Body of pancreas (tissue), 4 donors: ENCODE results near the gene DGLUCY. TPM values are rescaled to one million over a fixed set of nuclear protein-coding genes. Genes with fewer than 3 reads are reported as not detected.

Experiments
- ATAC-seq: fragments of 150-250 bp; one replicate; pipeline ENCODE4 v1.9.1; 2016
- DNase-seq, 4 donors: peaks; one replicate each; pipeline ENCODE4 v3.0.0-alpha.2; 2019
- H3K27ac ChIP-seq, 4 donors: fragments of 200-600 bp; sonication (generic); 1 replicate in 3 of 4; 2 replicates in 1 of 4; pipeline versions ENCODE4 v1.5.1 to v1.6.1; 2016 to 2019; ENCODE audit warnings: mild to moderate bottlenecking in 1 of 4, mixed read lengths in 1 of 4, moderate library complexity in 1 of 4
- H3K27me3 ChIP-seq, 2 donors: fragments of 200-600 bp; sonication (generic); one replicate each; pipeline ENCODE4 v1.6.0; 2016; ENCODE audit warnings: mild to moderate bottlenecking in 1 of 2
- H3K36me3 ChIP-seq, 2 donors: fragments of 200-600 bp; sonication (generic); replicated peaks in 1 of 2; 2 replicates each; pipeline ENCODE4 v1.5.1; 2016; ENCODE audit warnings: low read depth in 2 of 2; ENCODE audit not compliant: insufficient read depth in 1 of 2
- H3K4me1 ChIP-seq: fragments of 200-600 bp; sonication (generic); one replicate; pipeline ENCODE4 v1.6.0; 2016
- H3K4me3 ChIP-seq, 2 donors: fragments of 200-600 bp; sonication (generic); 1 replicate in 1 of 2; 2 replicates in 1 of 2; pipeline ENCODE4 v1.5.1; 2016 to 2019
- H3K9me3 ChIP-seq, 3 donors: fragments of 200-600 bp; sonication (generic); 1 replicate in 2 of 3; 2 replicates in 1 of 3; pipeline ENCODE4 v1.5.1; 2016
- POLR2A ChIP-seq, 3 donors: fragments of 450-650 bp; IDR thresholded peaks; one replicate each; pipeline ENCODE4 v1.6.1; 2016; ENCODE audit warnings: antibody characterized with exemption in 3 of 3, mild to moderate bottlenecking in 2 of 3
- WGBS, 2 donors: methylation state at CpG; one replicate each; pipeline ENCODE4 v1.1.5; 2017; 5-methylcytosine and 5-hydroxymethylcytosine counted together
- intact Hi-C: fragments of 100-400 bp; cut with DNase I; formaldehyde crosslinking; loops from one replicate; pipeline ENCODE4 v1.15.1; 2023
- total RNA-seq, 2 donors: library from RNA; depleted of rRNA; stranded (reverse); fragments of >200 nt; gene quantifications; one replicate each; pipeline ENCODE4 v1.1.0, GENCODE V29; 2016
- TF ChIP-seq, protein P1 (sequence below), 7 experiments: fragments of 450-650 bp in 4 of 7; fragments of 200-600 bp in 3 of 7; sonication (generic) in 3 of 7; IDR thresholded peaks; one replicate each; pipeline ENCODE4 v1.5.1; 2016 to 2019; ENCODE audit warnings: antibody characterized with exemption in 7 of 7

DGLUCY gene
- total RNA-seq, 2 donors from 2014 or later, result 30.9 to 77.8 TPM

DNA sequence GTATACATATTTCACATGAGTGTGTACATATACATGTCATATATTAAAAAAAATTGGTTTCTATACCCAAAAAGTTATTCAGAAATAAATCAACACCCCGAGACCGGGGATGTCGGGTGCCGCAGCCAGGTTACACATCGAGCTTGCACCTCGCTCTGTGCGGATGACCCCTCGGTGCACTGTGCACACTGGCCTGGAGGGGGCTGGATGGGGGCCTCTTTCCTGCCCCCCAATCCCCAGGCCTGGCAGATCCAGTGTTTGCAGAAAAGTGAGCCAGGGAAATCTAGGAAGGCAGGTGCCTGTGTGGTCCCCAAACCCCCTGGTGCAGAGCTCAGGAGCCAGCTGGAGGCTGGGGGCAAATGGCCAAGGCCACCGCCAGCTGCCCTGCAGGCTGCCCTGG, 157.8 kb downstream of the DGLUCY start:
- DNase-seq, result no peak
- no peak overlapping the region for H3K27ac ChIP-seq
- intact Hi-C loops, result no loop called here
- TF ChIP-seq, protein P1, sequence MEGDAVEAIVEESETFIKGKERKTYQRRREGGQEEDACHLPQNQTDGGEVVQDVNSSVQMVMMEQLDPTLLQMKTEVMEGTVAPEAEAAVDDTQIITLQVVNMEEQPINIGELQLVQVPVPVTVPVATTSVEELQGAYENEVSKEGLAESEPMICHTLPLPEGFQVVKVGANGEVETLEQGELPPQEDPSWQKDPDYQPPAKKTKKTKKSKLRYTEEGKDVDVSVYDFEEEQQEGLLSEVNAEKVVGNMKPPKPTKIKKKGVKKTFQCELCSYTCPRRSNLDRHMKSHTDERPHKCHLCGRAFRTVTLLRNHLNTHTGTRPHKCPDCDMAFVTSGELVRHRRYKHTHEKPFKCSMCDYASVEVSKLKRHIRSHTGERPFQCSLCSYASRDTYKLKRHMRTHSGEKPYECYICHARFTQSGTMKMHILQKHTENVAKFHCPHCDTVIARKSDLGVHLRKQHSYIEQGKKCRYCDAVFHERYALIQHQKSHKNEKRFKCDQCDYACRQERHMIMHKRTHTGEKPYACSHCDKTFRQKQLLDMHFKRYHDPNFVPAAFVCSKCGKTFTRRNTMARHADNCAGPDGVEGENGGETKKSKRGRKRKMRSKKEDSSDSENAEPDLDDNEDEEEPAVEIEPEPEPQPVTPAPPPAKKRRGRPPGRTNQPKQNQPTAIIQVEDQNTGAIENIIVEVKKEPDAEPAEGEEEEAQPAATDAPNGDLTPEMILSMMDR (IDR thresholded peaks at IDR 0.05), result no peak
- TF ChIP-seq POLR2A (IDR thresholded peaks at IDR 0.05), result no peak
- H3K4me3 ChIP-seq, result no peak overlapping the region
- H3K4me1 ChIP-seq, result no peaks in the 10 kb centered on the region
- no peaks in the 10 kb centered on the region for H3K36me3 ChIP-seq
- no peaks in the 10 kb centered on the region for H3K27me3 ChIP-seq
- H3K9me3 ChIP-seq, result no peaks in the 10 kb centered on the region
- no peak for ATAC-seq
- WGBS, 2 donors, result 90 to 94% methylated on average over 9 of the region's 9 CpGs

DNA sequence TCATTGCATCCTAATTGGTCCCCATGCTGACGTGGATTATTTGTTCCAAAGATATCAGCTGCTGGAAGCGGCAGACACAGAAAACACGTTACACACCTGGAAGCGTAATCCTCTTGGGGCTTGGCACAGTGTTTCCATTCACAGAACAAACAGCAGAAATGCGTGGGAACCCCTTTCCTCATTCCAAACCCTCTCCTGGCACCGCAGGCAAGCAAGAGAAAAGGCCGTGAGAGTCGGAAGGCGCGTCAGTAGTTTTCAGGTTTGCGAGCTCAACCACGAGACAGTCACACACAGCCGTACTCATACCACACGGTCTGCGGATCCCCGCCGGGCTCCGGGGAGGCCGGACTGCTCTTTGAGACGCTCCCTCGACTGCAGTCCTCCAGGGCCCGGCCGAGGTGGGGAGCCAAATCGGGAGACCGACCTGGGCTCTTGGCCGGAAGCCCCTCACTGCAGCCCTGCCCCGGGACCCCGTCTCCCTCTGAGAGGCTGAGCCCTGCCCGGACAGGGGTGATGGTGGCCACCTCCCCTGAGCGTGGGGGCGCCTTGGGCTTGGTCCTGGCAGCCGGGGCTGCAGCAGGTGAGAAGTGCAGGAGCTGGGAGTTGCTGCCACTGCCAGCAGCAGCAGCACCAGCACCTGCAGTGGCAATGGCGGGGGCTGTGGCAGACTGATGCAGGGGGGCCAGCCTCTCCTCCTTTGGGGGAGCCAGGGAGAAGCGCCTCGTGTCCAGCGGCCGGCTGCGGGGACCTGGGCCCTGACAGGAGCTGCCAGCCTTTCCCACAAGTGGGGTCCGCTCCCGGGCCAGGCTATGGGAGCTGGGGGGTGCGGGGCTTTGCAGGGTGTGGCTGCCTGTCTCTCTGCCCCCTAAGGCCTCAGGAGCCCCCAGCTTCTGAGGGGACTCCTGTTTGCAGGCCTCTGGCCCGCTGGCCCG, 158.7 kb downstream of the DGLUCY start:
- H3K27ac ChIP-seq, result no peak overlapping the region
- H3K4me1 ChIP-seq, result no peaks in the 10 kb centered on the region
- H3K27me3 ChIP-seq, result no peaks in the 10 kb centered on the region
- no peak for ATAC-seq
- DNase-seq, result no peak
- no peaks in the 10 kb centered on the region for H3K36me3 ChIP-seq
- intact Hi-C loops, result no loop called here
- no peak overlapping the region for H3K4me3 ChIP-seq
- WGBS, 2 donors, result 91 to 94% methylated on average over 24 to 34 of the region's 43 CpGs
- no peak for TF ChIP-seq POLR2A (IDR thresholded peaks at IDR 0.05)
- TF ChIP-seq, protein P1 (IDR thresholded peaks at IDR 0.05), result no peak
- no peaks in the 10 kb centered on the region for H3K9me3 ChIP-seq

DNA sequence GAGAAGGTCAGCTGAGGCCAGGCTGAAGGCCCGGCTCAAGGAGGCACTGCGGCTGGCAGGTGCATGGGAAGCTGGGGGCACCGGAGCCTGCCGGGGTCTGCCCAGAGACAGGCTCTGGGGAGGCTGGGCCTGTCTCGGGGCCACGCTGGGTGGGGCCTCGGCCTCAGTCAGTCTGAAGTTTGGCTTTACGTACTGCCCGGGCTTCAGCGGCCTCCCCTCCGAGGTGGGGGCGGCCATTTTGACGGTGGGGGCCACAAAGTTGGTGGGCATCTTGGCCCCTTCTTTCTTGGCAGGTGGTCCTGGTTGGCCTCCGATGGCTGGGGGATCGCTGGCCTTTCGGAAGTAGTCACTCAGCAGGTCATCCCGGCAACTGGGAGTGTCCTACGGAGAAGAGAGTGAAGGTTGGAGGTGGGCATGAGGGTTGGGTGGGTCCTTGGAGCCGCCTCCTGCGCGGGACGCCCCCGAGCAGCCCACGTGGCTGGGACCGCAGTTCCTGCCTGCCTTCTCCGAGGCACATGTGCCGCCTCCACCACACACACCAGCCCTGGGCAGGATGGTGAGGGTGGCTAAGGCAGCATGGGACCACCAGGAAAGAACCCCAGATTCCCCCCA, 159.5 kb downstream of the DGLUCY start:
- DNase-seq (no peak), ATAC-seq (no peak)
- peaks cover 0 to under 1% of the 10 kb centered on the region in 2 donors for H3K36me3 ChIP-seq
- no peaks in the 10 kb centered on the region for H3K4me1 ChIP-seq
- no peak overlapping the region for H3K4me3 ChIP-seq
- WGBS, 2 donors, result 97 to 100% methylated on average over 1 to 24 of the region's 27 CpGs
- H3K27ac ChIP-seq, result no peak overlapping the region
- H3K27me3 ChIP-seq, result no peaks in the 10 kb centered on the region
- intact Hi-C loops, result no loop called here
- H3K9me3 ChIP-seq, result no peaks in the 10 kb centered on the region
- TF ChIP-seq POLR2A (IDR thresholded peaks at IDR 0.05), result no peak
- TF ChIP-seq, protein P1 (IDR thresholded peaks at IDR 0.05), result no peak

DNA sequence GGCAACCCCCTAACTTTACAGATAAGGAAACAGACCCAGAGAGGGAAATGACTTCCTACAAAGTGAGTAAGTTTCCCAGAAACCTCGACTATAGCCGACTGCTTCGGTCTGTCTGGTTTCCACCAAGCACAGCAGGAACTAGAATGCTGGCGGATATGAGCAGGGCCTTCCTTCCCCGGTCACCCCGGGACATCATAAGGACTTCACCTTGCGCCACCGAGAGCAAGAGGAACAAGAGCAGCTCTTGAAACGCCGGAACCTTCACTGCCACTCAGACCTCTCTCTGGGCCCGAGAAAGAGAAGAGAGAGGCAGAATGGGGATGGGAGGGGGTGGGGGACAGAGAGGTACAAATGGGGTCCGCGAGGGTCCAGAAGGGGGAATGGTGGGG, 160.0 kb downstream of the DGLUCY start:
- Histone ChIP-seq H3K4me3 (no peak overlapping the region), H3K27me3 (no peaks in the 10 kb centered on the region), H3K36me3 (peaks cover 0 to 2% of the 10 kb centered on the region in 2 donors), H3K4me1 (no peaks in the 10 kb centered on the region), H3K9me3 (no peaks in the 10 kb centered on the region), H3K27ac (no peak overlapping the region)
- intact Hi-C loops, result no loop called here
- no peak for ATAC-seq
- TF ChIP-seq, protein P1 (IDR thresholded peaks at IDR 0.05), result no peak
- TF ChIP-seq POLR2A (IDR thresholded peaks at IDR 0.05), result no peak
- no peak for DNase-seq
- 85 to 89% methylated on average over 12 to 13 of the region's 13 CpGs for WGBS, 2 donors
